ENCODE measurements around the gene CCDC157. TPM values are rescaled to one million over a fixed set of nuclear protein-coding genes. Genes with fewer than 3 reads are reported as not detected.

Gene CCDC157
- total and polyA plus RNA-seq, 10 of the 15 experiments (the other 5 are each of a cell fraction or from before 2014, with no cell fraction given) = 0.10 to 2.8 (median 1.2) TPM

- Histone ChIP-seq H3K4me2 (ENCODE audit: control insufficient read depth, insufficient read depth) (peak overlapping the region; percentile 49), H3K79me2 (ENCODE audit: control insufficient read depth, insufficient read depth, low read length) (peaks cover 53% of the 10 kb centered on the region), H3K9me3 (replicated peaks; ENCODE audit: control insufficient read depth, insufficient read depth, low read length) (no peaks in the 10 kb centered on the region), H3K36me3 (ENCODE audit: control insufficient read depth in 2 of 2, insufficient read depth in 2 of 2, low read length in 1 of 2) (peaks cover 26 to 40% of the 10 kb centered on the region in 2 experiments), H3K9ac (ENCODE audit: control insufficient read depth, insufficient read depth, low read length) (peak overlapping the region; percentile 24; the same call in 1 of the 2 replicates), H3K27me3 (replicated peaks in 1 of 2; ENCODE audit: control insufficient read depth in 2 of 2, insufficient read depth in 2 of 2, low read length in 1 of 2) (no peaks in the 10 kb centered on the region), H3K4me1 (ENCODE audit: control insufficient read depth, insufficient read depth, low read length) (peaks cover 13% of the 10 kb centered on the region), H3K27ac (ENCODE audit: control insufficient read depth, insufficient read depth) (peak overlapping the region; percentile 77), H4K20me1 (ENCODE audit: control insufficient read depth, insufficient read depth) (no peaks in the 10 kb centered on the region), H2AFZ (ENCODE audit: control insufficient read depth, low read depth, low read length) (no peak overlapping the region), H3K4me3 (peak overlapping the region; percentile 28; the same call in 1 of the 2 replicates)
- in situ Hi-C loops (cut with MboI) = no loop called here
- ChIA-PET POLR2A (interaction anchor here (0.6 to 5.7 kb wide), 7 partner anchors 8 to 153 kb away, joined by 3 to 27 read pairs (median 5); partner anchors contain the start of gene TBC1D10A), RAD21 (ENCODE audit: unreplicated experiment) (interaction anchor here (0.6 to 3.4 kb wide), 5 partner anchors 22 to 61 kb away, joined by 3 to 22 read pairs (median 5); partner anchors contain the start of genes RNF215 and TBC1D10A), CTCF (interaction anchor here (1.2 to 6.0 kb wide), 4 partner anchors 11 to 86 kb away, joined by 3 to 44 read pairs (median 4); partner anchors contain the start of genes CASTOR1 and RNF215), SMC1A (ENCODE audit: uncharacterized antibody, unreplicated experiment) (interaction anchor here (0.6 to 1.4 kb wide), 2 partner anchors 44 to 60 kb away, joined by 3 to 4 read pairs; no protein-coding TSS in a partner anchor)
- no TSS peak for BruUV-seq (replicated peaks)
- ATAC-seq (peak; percentile 41), DNase-seq (ENCODE audit: low read depth, low spot score) (no peak), FAIRE-seq (no peak)
- intact Hi-C loops (cut with micrococcal nuclease; ENCODE audit: unreplicated experiment) = no loop called here
- peak; percentile 50 to 63; a peak in 2 of 4 replicates for TF ChIP-seq IKZF2 (IDR thresholded peaks at IDR 0.05)
- TF ChIP-seq GATAD2B (conservative IDR thresholded peaks at IDR 0.05; ENCODE audit: low read depth) = peak; percentile 31; the same call in 1 of the 2 replicates
- 0 out of 2 replicates have a peak, but pooled peaks have one; percentile 31 for TF ChIP-seq RELB (IDR thresholded peaks at IDR 0.05; ENCODE audit: low read depth)
- no peak for TF ChIP-seq MAX (IDR thresholded peaks at IDR 0.05; ENCODE audit: low read depth, low read length)
- TF ChIP-seq ZZZ3 (IDR thresholded peaks at IDR 0.05; ENCODE audit: control insufficient read depth, insufficient read length, low read depth) = no peak
- no peak for TF ChIP-seq BMI1 (IDR thresholded peaks at IDR 0.05; ENCODE audit: borderline replicate concordance)
- peak; percentile 15; the same call in 1 of the 2 replicates for TF ChIP-seq RUNX3 (IDR thresholded peaks at IDR 0.05; ENCODE audit: low read length)
- TF ChIP-seq JUNB (IDR thresholded peaks at IDR 0.05) = peak; percentile 59
- TF ChIP-seq NFIC (IDR thresholded peaks at IDR 0.05; ENCODE audit: low read depth, low read length) = peak; percentile 44; the same call in 1 of the 2 replicates
- no peak for TF ChIP-seq ATF3 (IDR thresholded peaks at IDR 0.05; ENCODE audit: borderline replicate concordance, extremely low read depth, low read depth, low read length)
- TF ChIP-seq PBX3 (IDR thresholded peaks at IDR 0.05; ENCODE audit: insufficient replicate concordance, low read depth, low read length) = no peak
- TF ChIP-seq RELA (IDR thresholded peaks at IDR 0.05; ENCODE audit: borderline replicate concordance, partially characterized antibody) = peak; percentile 58
- no peak for TF ChIP-seq MTA3 (IDR thresholded peaks at IDR 0.05; ENCODE audit: borderline replicate concordance, low read length)
- peak; percentile 36; the same call in 1 of the 2 replicates for TF ChIP-seq EED (IDR thresholded peaks at IDR 0.05; ENCODE audit: low read depth)
- TF ChIP-seq IRF4 (IDR thresholded peaks at IDR 0.05; ENCODE audit: low read depth, low read length) = no peak
- 0 out of 2 replicates have a peak, but pooled peaks have one; percentile 19 for TF ChIP-seq CREM (IDR thresholded peaks at IDR 0.05; ENCODE audit: low read depth)
- peak; percentile 56 for TF ChIP-seq IKZF1 (conservative IDR thresholded peaks at IDR 0.05)
- no peak for TF ChIP-seq MXI1 (IDR thresholded peaks at IDR 0.05; ENCODE audit: low read depth, low read length)
- no peak for TF ChIP-seq YY1 (IDR thresholded peaks at IDR 0.05; ENCODE audit: low read depth, low read length)
- 0 out of 2 replicates have a peak, but pooled peaks have one; percentile 62 for TF ChIP-seq TCF12 (IDR thresholded peaks at IDR 0.05; ENCODE audit: low read depth, low read length)
- WGBS (ENCODE audit: insufficient coverage, insufficient replicate concordance, low lambda C conversion rate, missing lambda C conversion rate) = 22% methylated on average over 4 of the region's 4 CpGs
Measured at GRCh38 chr22:30348809-30349208, 8.0 kb upstream of the CCDC157 start.
